Smooth muscle cell (in vitro differentiated cells): ENCODE data around the gene C1orf115. TPM values are rescaled to one million over a fixed set of nuclear protein-coding genes. Genes with fewer than 3 reads are reported as not detected.

Experiments used
- DNase-seq: peaks from one replicate; lab custom pipeline; 2025; ENCODE audit not compliant: unreplicated experiment; lab: John Stamatoyannopoulos, UW
- H2AFZ ChIP-seq: fragments of 200-600 bp; sonication (generic); 2 replicates; pipeline ENCODE4 v1.6.0; 2016; ENCODE audit warnings: antibody characterized with exemption, low read depth, mild to moderate bottlenecking
- H3F3A ChIP-seq: fragments of 200-600 bp; sonication (generic); 2 replicates; pipeline ENCODE4 v1.6.0; 2017; ENCODE audit warnings: antibody characterized with exemption, low read depth
- H3K27ac ChIP-seq: fragments of 200-600 bp; sonication (generic); 2 replicates; pipeline ENCODE4 v1.5.1; 2016; ENCODE audit warnings: low read depth, mild to moderate bottlenecking
- H3K27me3 ChIP-seq: fragments of 200-600 bp; sonication (generic); 2 replicates; pipeline ENCODE4 v1.6.1; 2016; ENCODE audit warnings: low read depth, mild to moderate bottlenecking
- H3K36me3 ChIP-seq: fragments of 200-600 bp; sonication (generic); 2 replicates; pipeline ENCODE4 v1.5.1; 2016; ENCODE audit warnings: low read depth
- H3K4me1 ChIP-seq: fragments of 200-600 bp; sonication (generic); 2 replicates; pipeline ENCODE4 v1.5.1; 2016; ENCODE audit warnings: low read depth
- H3K4me2 ChIP-seq: fragments of 200-600 bp; sonication (generic); 2 replicates; pipeline ENCODE4 v1.6.0; 2016; ENCODE audit warnings: mild to moderate bottlenecking
- H3K4me3 ChIP-seq: fragments of 200-600 bp; sonication (generic); 2 replicates; pipeline ENCODE4 v1.5.1; 2016; ENCODE audit warnings: mild to moderate bottlenecking
- H3K79me2 ChIP-seq: fragments of 200-600 bp; sonication (generic); 2 replicates; pipeline ENCODE4 v1.6.0; 2016; ENCODE audit warnings: low read depth, mild to moderate bottlenecking
- H3K9ac ChIP-seq: fragments of 200-600 bp; sonication (generic); 2 replicates; pipeline ENCODE4 v1.6.0; 2016; ENCODE audit warnings: low read depth
- H3K9me3 ChIP-seq: fragments of 200-600 bp; sonication (generic); replicated peaks from 2 replicates; pipeline ENCODE4 v1.5.1; 2016; ENCODE audit warnings: low read depth
- H4K20me1 ChIP-seq: fragments of 200-600 bp; sonication (generic); 2 replicates; pipeline ENCODE4 v1.6.0; 2016; ENCODE audit warnings: low read depth
- CTCF ChIP-seq: fragments of 200-600 bp; sonication (generic); IDR thresholded peaks from 2 replicates; pipeline ENCODE4 v1.5.1; 2017; ENCODE audit warnings: borderline replicate concordance, mild to moderate bottlenecking, antibody characterized with exemption; ENCODE audit not compliant: insufficient read depth, poor library complexity, severe bottlenecking
- WGBS: methylation state at CpG from one replicate; pipeline ENCODE4 v1.1.7; 2016; ENCODE audit warnings: low lambda C conversion rate; 5-methylcytosine and 5-hydroxymethylcytosine counted together
- polyA plus RNA-seq: library from polyadenylated mRNA; unstranded; fragments of >200 nt; fragmentation: Nextera tagmentation; extraction: Ambion mirVana; gene quantifications from 2 replicates; pipeline ENCODE4 v1.2.1, GENCODE V29; 2016
- total RNA-seq: library from RNA; depleted of rRNA; stranded (reverse); fragments of >200 nt; gene quantifications from 2 replicates; pipeline ENCODE4 v1.2.3, GENCODE V29; 2014

Gene C1orf115
- total and polyA plus RNA-seq, 2 experiments from 2014 or later, result 0.05 to 1.2 TPM

DNA sequence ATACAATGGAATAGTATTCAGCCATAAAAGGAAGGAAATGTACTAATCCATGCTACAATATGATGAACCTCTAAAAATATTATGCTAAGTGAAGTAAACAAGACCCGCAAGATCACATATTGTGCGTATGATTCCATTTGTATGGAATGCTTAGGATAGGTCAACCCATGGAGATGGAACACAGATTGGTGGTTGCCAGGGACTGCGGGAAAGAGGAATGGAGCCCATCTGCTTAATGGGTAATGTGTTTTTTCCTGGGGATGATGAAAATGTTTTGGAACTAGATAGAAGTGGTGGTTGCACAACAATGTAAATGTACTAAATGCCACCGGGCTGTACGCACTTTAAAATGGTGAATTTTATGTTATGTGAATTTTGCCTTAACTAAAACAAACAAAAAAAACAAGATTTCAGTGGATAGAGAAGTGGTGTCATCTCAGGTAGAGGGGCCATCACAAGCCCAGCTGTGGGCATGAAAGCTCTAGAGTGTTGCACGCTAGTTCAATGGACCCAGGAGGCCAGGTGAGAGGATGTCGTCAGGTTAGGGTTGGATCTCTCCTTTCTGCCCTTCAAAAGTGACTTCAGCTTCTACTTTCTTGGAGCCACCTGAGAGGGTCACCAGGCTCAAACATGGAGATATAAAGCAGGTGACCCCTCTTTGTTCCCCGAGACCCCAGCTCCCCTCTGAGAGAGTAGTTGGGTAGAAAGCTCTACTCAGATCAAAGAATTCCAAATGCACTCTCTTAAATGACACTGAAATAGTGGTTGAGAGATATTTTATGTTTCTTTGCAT, 2.5 kb downstream of the C1orf115 start:
- no peak for TF ChIP-seq CTCF
- DNase-seq, result no peak
- no peak overlapping the region for H2AFZ ChIP-seq
- no peak overlapping the region for H3K9ac ChIP-seq
- no peaks in the 10 kb centered on the region for H3K4me1 ChIP-seq
- no peaks in the 10 kb centered on the region for H3K36me3 ChIP-seq
- no peak overlapping the region for H3K4me3 ChIP-seq
- H3K4me2 ChIP-seq, result no peak overlapping the region
- no peaks in the 10 kb centered on the region for H3K79me2 ChIP-seq
- no peaks in the 10 kb centered on the region for H3K9me3 ChIP-seq
- no peaks in the 10 kb centered on the region for H3F3A ChIP-seq
- H3K27me3 ChIP-seq, result peaks cover 55% of the 10 kb centered on the region
- 96% methylated on average over 8 of the region's 8 CpGs for WGBS
- no peaks in the 10 kb centered on the region for H4K20me1 ChIP-seq
- no peak overlapping the region for H3K27ac ChIP-seq

- Histone ChIP-seq H2AFZ (no peak overlapping the region), H3K9me3 (no peaks in the 10 kb centered on the region), H3F3A (no peaks in the 10 kb centered on the region), H3K79me2 (no peaks in the 10 kb centered on the region), H4K20me1 (no peaks in the 10 kb centered on the region), H3K4me1 (no peaks in the 10 kb centered on the region), H3K36me3 (no peaks in the 10 kb centered on the region), H3K27ac (no peak overlapping the region), H3K4me3 (no peak overlapping the region), H3K9ac (no peak overlapping the region), H3K4me2 (no peak overlapping the region), H3K27me3 (peaks cover 43% of the 10 kb centered on the region)
- 94% methylated on average over 8 of the region's 8 CpGs for WGBS
- TF ChIP-seq CTCF, result no peak
- no peak for DNase-seq
Observed at GRCh38 chr1:220694866-220695382, 4.8 kb downstream of the C1orf115 start.

- no peaks in the 10 kb centered on the region for H4K20me1 ChIP-seq
- H3K4me2 ChIP-seq, result no peak overlapping the region
- 87% methylated on average over 4 of the region's 4 CpGs for WGBS
- H3K79me2 ChIP-seq, result no peaks in the 10 kb centered on the region
- H3K27me3 ChIP-seq, result peaks cover 38% of the 10 kb centered on the region
- no peak overlapping the region for H3K4me3 ChIP-seq
- no peaks in the 10 kb centered on the region for H3K4me1 ChIP-seq
- H3K36me3 ChIP-seq, result no peaks in the 10 kb centered on the region
- no peak overlapping the region for H2AFZ ChIP-seq
- H3K9ac ChIP-seq, result no peak overlapping the region
- no peak for TF ChIP-seq CTCF
- H3K27ac ChIP-seq, result no peak overlapping the region
- no peaks in the 10 kb centered on the region for H3F3A ChIP-seq
- no peak for DNase-seq
- H3K9me3 ChIP-seq, result no peaks in the 10 kb centered on the region
Observed at GRCh38 chr1:220695426-220695825, 5.3 kb downstream of the C1orf115 start.
